ENCODE measurements around the gene SHTN1. TPM values are rescaled to one million over a fixed set of nuclear protein-coding genes. Genes with fewer than 3 reads are reported as not detected.
A peak's percentile ranks its signal among the peaks of the same experiment; 100 is the strongest.

The SHTN1 gene
- 11.5 to 21.3 TPM (median 16.0 TPM) in 3 replicates for polyA plus RNA-seq
- polyA plus RNA-seq (2011; ENCODE audit: low read depth) = 20.1 TPM
- 10.1 and 15.3 TPM in 2 replicates for polyA plus RNA-seq (2011; cell fraction: cytosol; rRNA removed)
- polyA plus RNA-seq (2011; cell fraction: nucleus; rRNA removed) = 31.6 and 45.1 TPM in 2 replicates
- 8.2 and 20.2 TPM in 2 replicates for polyA plus RNA-seq (2012; ENCODE audit: low replicate concordance)
- 2.8 to 11.9 TPM (median 3.2 TPM) in 3 replicates for polyA minus RNA-seq
- 4.8 TPM for polyA minus RNA-seq (2011; cell fraction: cytosol; rRNA and poly(A)+ RNA removed)
- polyA minus RNA-seq (2011; cell fraction: nucleus; rRNA and poly(A)+ RNA removed) = 7.5 and 20.6 TPM in 2 replicates

DNA sequence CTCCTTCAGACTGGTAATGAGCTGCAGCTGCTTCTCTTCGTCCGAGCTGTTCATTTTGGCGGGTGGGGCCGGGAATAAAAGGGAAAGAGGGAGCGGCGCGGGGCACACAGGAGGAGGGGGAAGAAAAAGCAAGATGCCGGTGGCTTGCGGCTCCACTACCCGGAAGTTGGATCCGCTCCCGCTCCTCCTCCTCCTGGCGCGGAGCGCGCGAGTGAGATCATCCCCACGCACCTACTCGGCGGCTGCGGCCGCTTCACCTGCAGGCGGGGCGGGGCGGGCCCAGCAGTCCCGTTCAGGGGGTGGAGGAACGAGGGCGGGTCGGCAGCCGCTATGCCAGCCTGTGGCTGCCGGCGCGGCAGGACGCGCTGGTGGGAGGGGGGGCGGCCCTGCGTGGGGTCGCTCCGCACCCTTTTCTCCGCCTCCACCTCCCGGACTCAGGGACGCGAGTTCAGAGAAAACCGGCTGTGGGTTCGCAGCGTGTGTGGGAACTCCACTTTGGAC is at the start of gene SHTN1:
SHTN1 (minus strand) TSS at position 162 of the 501 bp plus-strand sequence; CDS start at position 54, 108 bp downstream.
- dilution Hi-C loops (cut with MboI; ENCODE audit: extremely low pct_ligation_motif_present, low sequenced_read_pairs) = no loop called here
- Histone ChIP-seq H3K27me3 (ENCODE audit: control insufficient read depth, extremely low read depth, insufficient read depth, low read length) (no peaks in the 10 kb centered on the region), H3K9me1 (ENCODE audit: control insufficient read depth, extremely low read depth, insufficient read depth, low read length) (no peaks in the 10 kb centered on the region), H3K4me2 (ENCODE audit: control insufficient read depth, extremely low read depth, insufficient read depth, low read depth, low read length) (peak within 1 kb of the TSS; percentile 97), H4K20me1 (ENCODE audit: control insufficient read depth, extremely low read depth, insufficient read depth, low read length) (no peaks in the 10 kb centered on the region), H3K4me3 (ENCODE audit: control insufficient read depth in 2 of 3, extremely low read depth in 1 of 3, insufficient read depth in 2 of 3, low read depth in 1 of 3, low read length in 3 of 3) (peak within 1 kb of the TSS; percentile 80 to 90 (median 87)), H3K27ac (ENCODE audit: control insufficient read depth, insufficient read depth, low read length) (peak within 1 kb of the TSS; percentile 79), H3K4me1 (ENCODE audit: control insufficient read depth, extremely low read depth, insufficient read depth, low read length) (peaks cover 10% of the 10 kb centered on the region), H3K36me3 (ENCODE audit: control insufficient read depth in 2 of 2, extremely low read depth in 1 of 2, insufficient read depth in 2 of 2, low read length in 2 of 2) (no peaks in the 10 kb centered on the region), H3K9ac (ENCODE audit: control insufficient read depth, extremely low read depth, insufficient read depth, low read length) (peak within 1 kb of the TSS; percentile 92), H3K79me2 (ENCODE audit: control insufficient read depth, insufficient read depth, low read length) (peaks cover 39% of the 10 kb centered on the region), H3K9me3 (ENCODE audit: control insufficient read depth, low read depth, low read length) (no peaks in the 10 kb centered on the region), H2AFZ (ENCODE audit: control insufficient read depth, low read length) (peak within 1 kb of the TSS; percentile 89)
- DNase-seq (ENCODE audit: low read depth, low spot score) (peak; percentile 19), FAIRE-seq (no peak)
- TF ChIP-seq EZH2 (IDR thresholded peaks at IDR 0.05; ENCODE audit: low read length) = no peak
- TF ChIP-seq, protein P1, sequence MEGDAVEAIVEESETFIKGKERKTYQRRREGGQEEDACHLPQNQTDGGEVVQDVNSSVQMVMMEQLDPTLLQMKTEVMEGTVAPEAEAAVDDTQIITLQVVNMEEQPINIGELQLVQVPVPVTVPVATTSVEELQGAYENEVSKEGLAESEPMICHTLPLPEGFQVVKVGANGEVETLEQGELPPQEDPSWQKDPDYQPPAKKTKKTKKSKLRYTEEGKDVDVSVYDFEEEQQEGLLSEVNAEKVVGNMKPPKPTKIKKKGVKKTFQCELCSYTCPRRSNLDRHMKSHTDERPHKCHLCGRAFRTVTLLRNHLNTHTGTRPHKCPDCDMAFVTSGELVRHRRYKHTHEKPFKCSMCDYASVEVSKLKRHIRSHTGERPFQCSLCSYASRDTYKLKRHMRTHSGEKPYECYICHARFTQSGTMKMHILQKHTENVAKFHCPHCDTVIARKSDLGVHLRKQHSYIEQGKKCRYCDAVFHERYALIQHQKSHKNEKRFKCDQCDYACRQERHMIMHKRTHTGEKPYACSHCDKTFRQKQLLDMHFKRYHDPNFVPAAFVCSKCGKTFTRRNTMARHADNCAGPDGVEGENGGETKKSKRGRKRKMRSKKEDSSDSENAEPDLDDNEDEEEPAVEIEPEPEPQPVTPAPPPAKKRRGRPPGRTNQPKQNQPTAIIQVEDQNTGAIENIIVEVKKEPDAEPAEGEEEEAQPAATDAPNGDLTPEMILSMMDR (optimal IDR thresholded peaks at IDR 0.05 in 1 of 3, IDR thresholded peaks at IDR 0.05 in 1 of 3, conservative IDR thresholded peaks at IDR 0.05 in 1 of 3; ENCODE audit: extremely low read depth in 1 of 3, insufficient read depth in 2 of 3, low read length in 3 of 3) = no peak

DNA sequence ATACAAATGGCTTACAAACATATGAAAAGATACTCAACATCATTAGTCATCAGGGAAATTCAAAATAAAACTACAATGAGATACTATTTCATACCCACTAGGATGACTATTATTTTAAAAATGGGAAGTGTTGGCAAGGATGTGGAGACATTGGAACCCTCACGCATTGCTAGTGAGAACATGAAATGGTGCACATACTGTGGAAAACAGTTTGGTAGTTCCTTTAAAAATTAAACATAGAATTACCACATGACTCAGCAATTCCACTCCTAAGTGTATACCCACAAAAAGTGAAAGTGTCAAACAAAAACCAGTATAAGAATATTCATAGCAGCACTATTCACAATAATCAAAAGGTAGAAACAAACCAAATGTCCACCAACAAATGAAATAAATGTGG is 48.5 kb upstream of the SHTN1 start:
- H3K27ac ChIP-seq (ENCODE audit: control insufficient read depth, insufficient read depth, low read length) = no peak overlapping the region
- no peak overlapping the region for H2AFZ ChIP-seq (ENCODE audit: control insufficient read depth, low read length)
- DNase-seq (ENCODE audit: low read depth, low spot score) = no peak
- no peaks in the 10 kb centered on the region for H3K79me2 ChIP-seq (ENCODE audit: control insufficient read depth, insufficient read depth, low read length)
- TF ChIP-seq EZH2 (IDR thresholded peaks at IDR 0.05; ENCODE audit: low read length) = no peak
- TF ChIP-seq, protein P1 (optimal IDR thresholded peaks at IDR 0.05 in 1 of 3, IDR thresholded peaks at IDR 0.05 in 1 of 3, conservative IDR thresholded peaks at IDR 0.05 in 1 of 3; ENCODE audit: extremely low read depth in 1 of 3, insufficient read depth in 2 of 3, low read length in 3 of 3) = no peak
- H3K4me1 ChIP-seq (ENCODE audit: control insufficient read depth, extremely low read depth, insufficient read depth, low read length) = no peaks in the 10 kb centered on the region
- no peaks in the 10 kb centered on the region for H3K9me3 ChIP-seq (ENCODE audit: control insufficient read depth, low read depth, low read length)
- no peak overlapping the region for H3K4me2 ChIP-seq (ENCODE audit: control insufficient read depth, extremely low read depth, insufficient read depth, low read depth, low read length)
- no peaks in the 10 kb centered on the region for H3K27me3 ChIP-seq (ENCODE audit: control insufficient read depth, extremely low read depth, insufficient read depth, low read length)
- dilution Hi-C loops (cut with MboI; ENCODE audit: extremely low pct_ligation_motif_present, low sequenced_read_pairs) = no loop called here
- no peaks in the 10 kb centered on the region for H3K36me3 ChIP-seq (ENCODE audit: control insufficient read depth in 2 of 2, extremely low read depth in 1 of 2, insufficient read depth in 2 of 2, low read length in 2 of 2)
- no peaks in the 10 kb centered on the region for H4K20me1 ChIP-seq (ENCODE audit: control insufficient read depth, extremely low read depth, insufficient read depth, low read length)
- H3K9ac ChIP-seq (ENCODE audit: control insufficient read depth, extremely low read depth, insufficient read depth, low read length) = no peak overlapping the region
- no peak for FAIRE-seq
- no peaks in the 10 kb centered on the region for H3K9me1 ChIP-seq (ENCODE audit: control insufficient read depth, extremely low read depth, insufficient read depth, low read length)
- no peak overlapping the region for H3K4me3 ChIP-seq (ENCODE audit: control insufficient read depth in 2 of 3, extremely low read depth in 1 of 3, insufficient read depth in 2 of 3, low read depth in 1 of 3, low read length in 3 of 3)

Data from keratinocyte (primary cell).